Uterus (tissue), 4 donors: ENCODE results near the gene TTC9. TPM values are rescaled to one million over a fixed set of nuclear protein-coding genes. Genes with fewer than 3 reads are reported as not detected.

Experiments used
- DNase-seq, 2 donors: peaks; one replicate each; pipeline ENCODE4 v3.0.0-alpha.2; 2019 to 2020
- H3K27ac ChIP-seq, 2 donors: fragments of 200-600 bp; sonication (generic); 1 replicate in 1 of 2; 2 replicates in 1 of 2; pipeline ENCODE4 v1.5.1; 2016 to 2018
- H3K27me3 ChIP-seq, 2 donors: fragments of 200-600 bp; sonication (generic); one replicate each; pipeline ENCODE4 v1.5.1; 2018 to 2019; ENCODE audit warnings: control low read depth in 1 of 2
- H3K36me3 ChIP-seq, 2 donors: fragments of 200-600 bp; sonication (generic); one replicate each; pipeline ENCODE4 v1.5.1; 2019; ENCODE audit warnings: control low read depth in 1 of 2
- H3K4me1 ChIP-seq, 2 donors: fragments of 200-600 bp; sonication (generic); one replicate each; pipeline ENCODE4 v1.5.1; 2018 to 2019; ENCODE audit warnings: control low read depth in 1 of 2
- H3K4me3 ChIP-seq, 2 donors: fragments of 200-600 bp; sonication (generic); 1 replicate in 1 of 2; 2 replicates in 1 of 2; pipeline ENCODE4 v1.5.1; 2018 to 2019; ENCODE audit warnings: mild to moderate bottlenecking in 1 of 2
- H3K9me3 ChIP-seq, 2 donors: fragments of 200-600 bp; sonication (generic); one replicate each; pipeline ENCODE4 v1.5.1; 2019; ENCODE audit warnings: control low read depth in 1 of 2
- CTCF ChIP-seq, 4 experiments: fragments of 200-600 bp in 2 of 4; fragments of 450-650 bp in 2 of 4; sonication (generic) in 2 of 4; IDR thresholded peaks; one replicate each; pipeline ENCODE4 v1.5.1; 2016 to 2019; ENCODE audit warnings: antibody characterized with exemption in 4 of 4, mild to moderate bottlenecking in 2 of 4, moderate library complexity in 1 of 4
- POLR2A ChIP-seq, 2 donors: fragments of 450-650 bp; IDR thresholded peaks; one replicate each; pipeline ENCODE4 v1.6.1; 2016; ENCODE audit warnings: antibody characterized with exemption in 2 of 2, mild to moderate bottlenecking in 1 of 2, moderate library complexity in 1 of 2
- intact Hi-C: fragments of 100-400 bp; cut with DNase I; formaldehyde crosslinking; loops from one replicate; pipeline ENCODE4 v1.15.1; 2023; ENCODE audit warnings: low total_unique reads
- total RNA-seq, 4 donors: library from RNA; depleted of rRNA in 3 of 4; stranded (reverse); fragments of >200 nt in 3 of 4; gene quantifications; one replicate each; pipeline versions ENCODE4 v1.1.0 to v1.2.4, GENCODE V29; 2014 to 2023
- donor health status: DM: yes; HTN: yes; CAD: no.

Gene TTC9
- total RNA-seq, 4 donors from 2014 or later: 0.18 to 1.2 (median 0.26) TPM; not detected in 1

- Histone ChIP-seq H3K4me1 (no peaks in the 10 kb centered on the region), H3K9me3 (no peaks in the 10 kb centered on the region), H3K27ac (no peak overlapping the region), H3K36me3 (no peaks in the 10 kb centered on the region), H3K4me3 (no peak overlapping the region), H3K27me3 (no peaks in the 10 kb centered on the region)
- intact Hi-C loops: no loop called here
- no peak for DNase-seq
- TF ChIP-seq CTCF (IDR thresholded peaks at IDR 0.05) (no peak), POLR2A (IDR thresholded peaks at IDR 0.05) (no peak)
These were observed 9.8 kb downstream of the TTC9 start for GRCh38 chr14:70651522-70651921.

GRCh38 chr14:70652871-70653270 lies 11.2 kb downstream of the TTC9 start:
- Histone ChIP-seq H3K27me3 (no peaks in the 10 kb centered on the region), H3K4me3 (no peak overlapping the region), H3K4me1 (no peaks in the 10 kb centered on the region), H3K36me3 (no peaks in the 10 kb centered on the region), H3K27ac (no peak overlapping the region), H3K9me3 (no peaks in the 10 kb centered on the region)
- DNase-seq: no peak
- intact Hi-C loops: no loop called here
- TF ChIP-seq POLR2A (IDR thresholded peaks at IDR 0.05) (no peak), CTCF (IDR thresholded peaks at IDR 0.05) (no peak)

- H3K36me3 ChIP-seq: no peaks in the 10 kb centered on the region
- no peaks in the 10 kb centered on the region for H3K9me3 ChIP-seq
- TF ChIP-seq POLR2A (IDR thresholded peaks at IDR 0.05) (no peak), CTCF (IDR thresholded peaks at IDR 0.05) (no peak)
- no peak overlapping the region for H3K4me3 ChIP-seq
- H3K27me3 ChIP-seq: no peaks in the 10 kb centered on the region
- H3K4me1 ChIP-seq: no peaks in the 10 kb centered on the region
- intact Hi-C loops: no loop called here
- H3K27ac ChIP-seq: no peak overlapping the region
- DNase-seq: no peak
These were observed 11.9 kb downstream of the TTC9 start for GRCh38 chr14:70653662-70654061.

- TF ChIP-seq POLR2A (IDR thresholded peaks at IDR 0.05): no peak
- no peak for TF ChIP-seq CTCF (IDR thresholded peaks at IDR 0.05)
- H3K36me3 ChIP-seq: no peaks in the 10 kb centered on the region
- intact Hi-C loops: no loop called here
- no peaks in the 10 kb centered on the region for H3K9me3 ChIP-seq
- no peak overlapping the region for H3K27ac ChIP-seq
- no peak overlapping the region for H3K4me3 ChIP-seq
- no peak for DNase-seq
- H3K27me3 ChIP-seq: no peaks in the 10 kb centered on the region
- H3K4me1 ChIP-seq: no peaks in the 10 kb centered on the region
These were observed 12.9 kb downstream of the TTC9 start for GRCh38 chr14:70654632-70655031.

GRCh38 chr14:70655110-70655826 lies 13.6 kb downstream of the TTC9 start:
- intact Hi-C loops: no loop called here
- no peak overlapping the region for H3K27ac ChIP-seq
- H3K4me1 ChIP-seq: no peaks in the 10 kb centered on the region
- H3K27me3 ChIP-seq: no peaks in the 10 kb centered on the region
- H3K4me3 ChIP-seq: no peak overlapping the region
- no peak for DNase-seq
- H3K9me3 ChIP-seq: no peaks in the 10 kb centered on the region
- TF ChIP-seq POLR2A (IDR thresholded peaks at IDR 0.05): no peak
- TF ChIP-seq CTCF (IDR thresholded peaks at IDR 0.05): no peak
- no peaks in the 10 kb centered on the region for H3K36me3 ChIP-seq
